H1 (cell line): ENCODE data around the gene CHRNA5. TPM values are rescaled to one million over a fixed set of nuclear protein-coding genes. Genes with fewer than 3 reads are reported as not detected.

Source experiments
- CHD2 ChIP-seq: IDR thresholded peaks from 2 replicates; pipeline ENCODE4 v1.6.1; 2012; ENCODE audit warnings: low read length, improper control_type of control experiment
- CHD7 ChIP-seq: fragments of 300-600 bp; sonication (generic); IDR thresholded peaks from 2 replicates; pipeline ENCODE4 v1.7.1; 2012; ENCODE audit warnings: low read length, moderate library complexity, mild to moderate bottlenecking, inconsistent platforms; ENCODE audit not compliant: insufficient replicate concordance
- HDAC2 ChIP-seq, 2 experiments: fragments of 300-600 bp in 1 of 2; sonication (generic) in 1 of 2; IDR thresholded peaks; 2 replicates each; pipeline ENCODE4 v1.6.1; 2011 to 2012; ENCODE audit warnings: low read depth in 2 of 2, low read length in 2 of 2, mild to moderate bottlenecking in 2 of 2, moderate library complexity in 2 of 2, borderline replicate concordance in 1 of 2, inconsistent platforms in 1 of 2
- HDAC6 ChIP-seq: IDR thresholded peaks from one replicate; pipeline ENCODE4 v1.7.1; 2012; ENCODE audit warnings: low read depth, mild to moderate bottlenecking, inconsistent platforms, low read length, moderate library complexity
- PHF8 ChIP-seq: fragments of 200-600 bp; sonication (generic); conservative IDR thresholded peaks from 2 replicates; pipeline ENCODE4 v1.7.1; 2012; ENCODE audit warnings: low read depth, mild to moderate bottlenecking, inconsistent platforms, low read length, moderate library complexity
- RBBP5 ChIP-seq: IDR thresholded peaks from 2 replicates; pipeline ENCODE4 v1.7.1; 2012; ENCODE audit warnings: low read depth, mild to moderate bottlenecking, inconsistent platforms, low read length, moderate library complexity, borderline replicate concordance
- SAP30 ChIP-seq: fragments of 300-600 bp; sonication (generic); IDR thresholded peaks from 2 replicates; pipeline ENCODE4 v1.7.1; 2012; ENCODE audit warnings: low read length, moderate library complexity, mild to moderate bottlenecking, inconsistent platforms; ENCODE audit not compliant: insufficient read depth, insufficient replicate concordance
- SIN3A ChIP-seq, 2 experiments: IDR thresholded peaks in 1 of 2; conservative IDR thresholded peaks in 1 of 2; 2 replicates each; pipeline ENCODE4 v1.6.1; 2011 to 2012; ENCODE audit warnings: low read length in 2 of 2, improper control_type of control experiment in 1 of 2, low read depth in 1 of 2, mild to moderate bottlenecking in 1 of 2
- TAF1 ChIP-seq: IDR thresholded peaks from 2 replicates; pipeline ENCODE4 v1.6.1; 2011; ENCODE audit warnings: mild to moderate bottlenecking, low read depth, low read length
- TEAD4 ChIP-seq: IDR thresholded peaks from 2 replicates; pipeline ENCODE4 v1.6.1; 2012; ENCODE audit warnings: low read depth, low read length, inconsistent platforms, mixed read lengths
- polyA plus RNA-seq, 7 experiments: library from polyadenylated mRNA; depleted of rRNA in 3 of 7; stranded (reverse) in 5 of 7; unstranded in 2 of 7; fragments of >200 nt in 5 of 7; fragments of 200-250 nt in 2 of 7; gene quantifications; 1 replicate in 5 of 7; 2 replicates in 1 of 7; 4 replicates in 1 of 7; pipeline versions ENCODE4 v1.2.1 to v1.2.3, GENCODE V29; 2011 to 2013; ENCODE audit warnings: missing spikeins in 2 of 7, mixed read lengths in 2 of 7
- total RNA-seq: library from RNA; stranded (reverse); fragmentation: NEBNext Ultra II Directional; extraction: Animal tissue kit (Norgen Biotek cat#: 25700); gene quantifications from 2 replicates; pipeline ENCODE4 v1.2.1, GENCODE V29; 2021

CHRNA5 gene
- total and polyA plus RNA-seq, 2 of the 8 experiments (the other 6 are each of a cell fraction or from before 2014, with no cell fraction given) = 13.5 to 31.4 TPM

- TF ChIP-seq CHD7 (no peak), CHD2 (no peak), TAF1 (no peak), PHF8 (no peak), SAP30 (no peak), TEAD4 (no peak), HDAC2 (IDR thresholded peaks at IDR 0.05; ENCODE audit: borderline replicate concordance in 1 of 2, low read depth in 2 of 2, low read length in 2 of 2) (no peak), HDAC6 (no peak), RBBP5 (no peak), SIN3A (conservative IDR thresholded peaks at IDR 0.05 in 1 of 2, IDR thresholded peaks at IDR 0.05 in 1 of 2; ENCODE audit: low read depth in 1 of 2, low read length in 2 of 2) (no peak)
These were observed 71.1 kb downstream of the CHRNA5 start (continued) for GRCh38 chr15:78636378-78636859.
